ENCODE results near the gene PLCL1. TPM values are rescaled to one million over a fixed set of nuclear protein-coding genes. Genes with fewer than 3 reads are reported as not detected.
A peak's percentile ranks its signal among the peaks of the same experiment; 100 is the strongest.

Gene PLCL1
- polyA plus RNA-seq, 6 donors from 2014 or later: 0.05 to 0.25 (median 0.11) TPM; not detected in 3

DNA sequence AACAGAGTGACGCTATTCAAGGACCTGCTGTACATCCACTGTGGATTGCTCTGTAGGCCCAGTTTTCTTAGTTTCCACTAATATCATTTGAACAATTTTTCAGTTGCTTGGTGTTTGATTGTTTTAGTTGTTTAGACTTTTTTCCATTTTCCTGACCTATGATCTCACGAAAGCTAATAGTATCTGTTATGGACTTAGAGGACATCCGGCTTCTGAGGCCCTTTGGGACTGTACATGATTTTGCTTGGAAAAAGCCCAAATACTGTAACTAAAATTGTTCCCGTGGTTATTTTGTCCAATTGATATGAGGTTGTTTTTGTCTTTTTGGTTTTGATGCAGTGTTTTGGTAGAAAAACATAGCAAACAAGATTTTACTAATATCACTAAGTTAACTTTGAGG is 174.6 kb downstream of the PLCL1 start:
- Mint-ChIP-seq H3K9me3 (peaks cover 0 to 8% (median 1%) of the 10 kb centered on the region in 7 donors), H3K27me3 (peaks cover 0 to 5% (median 0%) of the 10 kb centered on the region in 3 donors), H3K4me3 (no peak overlapping the region), H3K27ac (no peak overlapping the region), H3K4me1 (no peaks in the 10 kb centered on the region), H3K36me3 (no peaks in the 10 kb centered on the region)
- ATAC-seq (ENCODE audit: low read depth in 2 of 2) (no peak), DNase-seq (no peak)

DNA sequence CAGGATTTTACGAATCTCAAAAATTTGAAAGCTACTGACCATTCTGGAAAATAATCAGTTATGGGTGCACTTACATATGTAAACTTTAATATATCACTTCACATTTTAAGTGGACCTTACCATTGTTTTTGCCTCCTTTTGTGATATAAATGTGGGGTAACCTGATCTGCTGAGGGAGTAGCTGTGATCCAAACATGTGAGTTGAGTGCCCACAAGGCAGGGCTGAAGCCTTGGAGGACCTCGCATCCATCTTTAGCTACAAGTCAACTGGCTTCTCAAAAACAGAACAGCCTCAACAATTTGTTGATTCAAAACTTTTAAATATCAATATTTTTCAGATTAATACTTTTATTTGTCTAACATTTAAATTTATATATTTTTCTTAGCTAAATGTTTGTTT is 178.2 kb downstream of the PLCL1 start:
- ATAC-seq (ENCODE audit: low read depth in 2 of 2) (no peak), DNase-seq (no peak)
- H3K4me1 Mint-ChIP-seq: no peaks in the 10 kb centered on the region
- H3K27ac Mint-ChIP-seq: peak overlapping the region in 1 of 6 donors; percentile 88
- no peaks in the 10 kb centered on the region for H3K27me3 Mint-ChIP-seq
- H3K9me3 Mint-ChIP-seq: peaks cover 0 to 1% (median 0%) of the 10 kb centered on the region in 7 donors
- H3K4me3 Mint-ChIP-seq: no peak overlapping the region
- no peaks in the 10 kb centered on the region for H3K36me3 Mint-ChIP-seq

DNA sequence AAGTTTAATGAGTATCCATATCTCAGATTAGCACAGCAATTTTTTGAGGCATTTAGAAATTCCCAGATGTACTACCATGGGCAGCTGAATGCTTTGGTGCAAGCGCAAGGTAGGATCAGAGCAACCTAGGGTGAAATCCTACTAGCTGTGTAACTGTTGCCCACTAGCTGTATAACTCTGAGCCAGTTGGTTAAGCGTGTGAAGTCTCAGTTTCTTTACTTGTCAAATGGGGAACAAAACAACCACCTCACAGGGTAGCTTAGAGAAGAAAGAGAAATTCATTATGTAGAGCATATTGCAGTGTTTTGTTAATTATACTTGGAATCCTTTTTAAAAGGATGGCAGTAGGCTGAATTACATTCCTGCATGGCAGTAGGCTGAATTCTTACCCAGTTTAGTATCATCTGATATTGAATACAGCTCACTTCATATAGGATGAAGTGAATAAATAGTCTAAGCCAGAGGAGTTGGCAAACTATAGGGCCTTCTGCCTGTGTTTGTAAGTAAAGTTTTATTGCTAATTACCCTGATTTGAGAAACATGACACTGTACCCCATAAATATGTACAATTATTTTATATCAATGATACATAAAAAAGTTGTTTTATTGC is 180.7 kb downstream of the PLCL1 start:
- H3K36me3 Mint-ChIP-seq: no peaks in the 10 kb centered on the region
- H3K27ac Mint-ChIP-seq: no peak overlapping the region
- no peaks in the 10 kb centered on the region for H3K27me3 Mint-ChIP-seq
- no peak overlapping the region for H3K4me3 Mint-ChIP-seq
- DNase-seq (no peak), ATAC-seq (ENCODE audit: low read depth in 2 of 2) (no peak)
- H3K4me1 Mint-ChIP-seq: no peaks in the 10 kb centered on the region
- H3K9me3 Mint-ChIP-seq: peaks cover 0 to 5% (median under 1%) of the 10 kb centered on the region in 7 donors

DNA sequence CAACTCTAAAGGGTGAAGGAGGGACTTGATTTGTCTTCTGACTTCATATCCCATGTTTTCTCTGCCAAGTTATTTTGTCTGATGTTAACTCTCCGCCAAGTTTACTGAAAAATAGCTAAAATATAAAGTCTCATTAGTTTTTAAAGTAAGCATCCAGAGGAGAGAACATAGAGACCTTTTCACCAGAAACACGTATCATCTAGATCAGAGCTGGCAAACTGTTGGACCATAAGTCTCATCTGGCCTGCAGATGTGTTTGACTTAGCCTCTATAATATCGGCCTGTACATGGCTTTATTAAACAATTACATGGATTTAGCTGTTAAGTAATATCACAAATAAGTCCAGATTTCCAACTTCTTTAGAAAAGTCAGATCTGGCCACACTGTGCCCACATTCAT is 182.6 kb downstream of the PLCL1 start:
- Mint-ChIP-seq H3K9me3 (peaks cover 0 to 18% (median 4%) of the 10 kb centered on the region in 7 donors), H3K27me3 (no peaks in the 10 kb centered on the region), H3K27ac (no peak overlapping the region), H3K4me1 (no peaks in the 10 kb centered on the region), H3K4me3 (no peak overlapping the region), H3K36me3 (no peaks in the 10 kb centered on the region)
- DNase-seq (no peak), ATAC-seq (ENCODE audit: low read depth in 2 of 2) (no peak)

DNA sequence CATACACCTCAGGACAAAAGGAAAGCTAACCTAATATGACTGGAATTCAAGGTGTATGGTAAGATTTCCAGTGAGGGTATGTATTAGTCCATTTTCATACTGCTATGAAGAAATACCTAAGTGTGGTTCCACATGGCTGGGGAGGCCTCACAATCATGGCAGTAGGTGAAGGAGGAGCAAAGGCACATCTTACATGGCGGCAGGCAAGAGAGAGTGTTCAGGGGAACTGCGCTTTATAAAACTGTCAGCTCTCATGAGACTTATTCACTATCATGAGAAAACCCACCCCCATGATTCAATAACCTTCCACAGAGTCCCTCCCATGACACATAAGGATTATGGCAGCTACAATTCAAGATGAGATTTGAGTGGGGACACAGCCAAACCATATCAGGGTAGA is 186.0 kb downstream of the PLCL1 start:
- no peaks in the 10 kb centered on the region for H3K36me3 Mint-ChIP-seq
- no peaks in the 10 kb centered on the region for H3K4me1 Mint-ChIP-seq
- peaks cover 2 to 18% (median 6%) of the 10 kb centered on the region in 7 donors for H3K9me3 Mint-ChIP-seq
- H3K4me3 Mint-ChIP-seq: peak overlapping the region in 1 of 8 donors; percentile 7
- H3K27ac Mint-ChIP-seq: no peak overlapping the region
- DNase-seq (no peak), ATAC-seq (ENCODE audit: low read depth in 2 of 2) (no peak)
- H3K27me3 Mint-ChIP-seq: peaks cover 0 to 13% (median 0%) of the 10 kb centered on the region in 3 donors

DNA sequence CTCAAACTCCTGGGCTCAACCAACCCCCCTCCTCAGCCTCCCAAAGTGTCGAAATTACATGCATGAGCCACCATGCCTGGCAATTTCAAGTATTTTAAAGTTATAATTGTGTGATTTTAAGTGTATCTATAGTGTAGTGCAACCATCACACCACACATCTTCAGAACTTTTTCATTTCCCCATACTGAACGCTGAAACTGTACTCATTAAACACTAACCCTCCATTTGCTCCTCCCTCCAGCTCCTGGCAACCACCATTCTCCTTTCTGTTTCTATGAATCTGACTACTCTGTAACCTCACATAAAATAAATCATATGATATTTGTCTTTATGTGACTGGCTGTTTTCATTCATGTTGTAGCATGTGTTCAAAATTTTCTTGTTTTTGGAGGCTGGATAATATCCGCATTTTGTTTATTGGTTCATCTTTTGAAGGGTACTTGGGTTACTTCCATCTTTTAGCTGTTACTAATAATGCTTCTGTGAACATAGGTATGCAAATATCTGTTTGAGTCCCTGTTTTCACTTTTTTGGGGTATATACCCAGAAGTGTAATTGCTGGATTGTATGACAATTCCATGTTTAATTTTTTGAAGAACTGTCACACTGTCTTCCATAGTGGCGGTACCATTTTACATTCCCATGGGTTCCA is 188.2 kb downstream of the PLCL1 start:
- Mint-ChIP-seq H3K9me3 (peaks cover 2 to 18% (median 6%) of the 10 kb centered on the region in 7 donors), H3K4me3 (no peak overlapping the region), H3K36me3 (no peaks in the 10 kb centered on the region), H3K4me1 (no peaks in the 10 kb centered on the region), H3K27ac (no peak overlapping the region), H3K27me3 (peaks cover 0 to 19% (median 0%) of the 10 kb centered on the region in 3 donors)
- DNase-seq (no peak), ATAC-seq (ENCODE audit: low read depth in 2 of 2) (no peak)

DNA sequence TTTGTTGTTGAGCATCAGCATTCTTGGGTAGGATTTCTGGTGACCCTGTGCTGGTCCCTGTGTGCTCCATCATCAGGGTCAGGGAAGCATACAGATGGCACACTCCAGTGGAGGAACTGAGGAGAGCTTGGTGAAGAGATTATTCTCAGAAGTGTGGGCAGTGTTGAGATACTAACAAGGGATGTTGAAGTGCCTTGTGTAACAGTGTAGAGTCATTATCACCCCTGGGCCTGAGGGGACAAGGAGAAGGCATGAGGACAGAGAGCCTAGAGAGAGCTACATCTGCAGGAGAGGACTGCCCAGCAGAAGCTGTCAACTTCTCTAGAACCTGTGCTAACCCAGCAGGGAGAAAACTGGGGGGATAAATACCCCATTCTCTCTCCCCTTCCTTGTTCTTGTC is 189.0 kb downstream of the PLCL1 start:
- H3K4me1 Mint-ChIP-seq: no peaks in the 10 kb centered on the region
- ATAC-seq (ENCODE audit: low read depth in 2 of 2) (no peak), DNase-seq (no peak)
- H3K9me3 Mint-ChIP-seq: peaks cover 2 to 18% (median 6%) of the 10 kb centered on the region in 7 donors
- H3K27me3 Mint-ChIP-seq: peaks cover 0 to 19% (median 0%) of the 10 kb centered on the region in 3 donors
- no peak overlapping the region for H3K27ac Mint-ChIP-seq
- no peak overlapping the region for H3K4me3 Mint-ChIP-seq
- H3K36me3 Mint-ChIP-seq: no peaks in the 10 kb centered on the region

DNA sequence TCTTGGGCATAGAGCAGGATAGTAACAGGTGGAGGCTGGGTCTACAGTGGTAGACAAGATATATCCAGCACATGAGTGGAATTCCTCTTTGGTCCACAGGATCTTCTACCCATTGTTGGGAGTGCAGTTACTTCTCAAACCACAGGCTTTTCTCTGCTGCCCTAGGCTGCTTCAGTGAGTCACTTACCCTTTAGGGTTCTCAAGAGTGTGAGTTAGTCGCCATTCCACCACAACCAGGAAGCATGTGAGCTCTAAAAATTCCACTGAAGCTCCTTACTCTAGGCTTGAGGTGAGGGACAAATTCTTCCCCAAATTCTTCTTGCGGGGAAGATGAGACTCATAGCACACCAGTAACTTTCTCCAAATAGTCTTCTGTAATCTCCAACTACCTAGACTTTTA is 189.4 kb downstream of the PLCL1 start:
- no peak for ATAC-seq (ENCODE audit: low read depth in 2 of 2)
- H3K4me1 Mint-ChIP-seq: no peaks in the 10 kb centered on the region

DNA sequence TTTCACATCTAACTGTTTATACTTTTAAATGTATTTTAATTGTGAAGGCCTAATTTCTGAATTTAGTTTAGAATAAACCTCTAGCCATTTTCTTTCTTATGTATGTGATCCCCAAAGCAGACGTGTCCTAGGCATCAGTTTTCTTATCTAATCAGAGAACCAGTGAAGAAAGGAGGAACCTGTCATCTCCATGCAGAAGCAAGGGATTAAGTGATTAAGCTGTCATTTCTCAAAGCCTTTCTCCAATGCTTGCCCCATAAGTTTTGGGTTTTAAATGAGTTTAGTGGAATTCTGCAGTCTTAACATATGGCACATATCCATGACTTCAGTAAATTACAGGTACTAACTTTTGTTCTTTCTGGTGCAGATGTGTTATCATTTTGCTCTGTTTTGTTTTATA is 190.4 kb downstream of the PLCL1 start:
- ATAC-seq (ENCODE audit: low read depth in 2 of 2): no peak
- Mint-ChIP-seq H3K27me3 (peaks cover 0 to 19% (median 0%) of the 10 kb centered on the region in 3 donors), H3K36me3 (no peaks in the 10 kb centered on the region), H3K27ac (no peak overlapping the region), H3K4me3 (no peak overlapping the region), H3K9me3 (peaks cover 2 to 17% (median 6%) of the 10 kb centered on the region in 7 donors), H3K4me1 (no peaks in the 10 kb centered on the region)
- no peak for DNase-seq

More for the DNA sequence above, 189.4 kb downstream of the PLCL1 start:
- H3K9me3 Mint-ChIP-seq: peaks cover 2 to 18% (median 6%) of the 10 kb centered on the region in 7 donors
- no peaks in the 10 kb centered on the region for H3K36me3 Mint-ChIP-seq
- H3K4me3 Mint-ChIP-seq: no peak overlapping the region
- H3K27ac Mint-ChIP-seq: no peak overlapping the region
- no peak for DNase-seq
- H3K27me3 Mint-ChIP-seq: peaks cover 0 to 19% (median 0%) of the 10 kb centered on the region in 3 donors

DNA sequence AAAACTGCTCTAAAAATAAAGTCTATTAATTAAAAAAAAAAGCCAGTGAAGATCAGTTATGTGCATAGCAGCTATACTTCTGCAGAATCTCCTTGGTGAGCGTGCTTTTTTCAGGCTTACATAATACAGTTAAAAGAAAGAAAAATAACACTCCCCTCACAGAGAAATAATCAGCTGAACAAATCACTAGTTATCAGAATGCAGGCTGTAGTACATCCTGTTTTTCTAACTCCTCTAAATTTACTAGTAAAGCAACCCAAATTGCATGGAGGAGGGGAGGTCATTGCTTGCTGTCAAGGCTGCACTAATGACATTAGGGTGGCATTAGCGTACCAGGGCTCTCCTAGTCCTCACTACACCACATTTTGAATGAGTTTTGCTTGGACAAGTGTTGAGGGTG is 192.2 kb downstream of the PLCL1 start:
- no peak for ATAC-seq (ENCODE audit: low read depth in 2 of 2)
- DNase-seq: no peak
- Mint-ChIP-seq H3K27ac (no peak overlapping the region), H3K36me3 (no peaks in the 10 kb centered on the region), H3K27me3 (peaks cover 0 to 19% (median 0%) of the 10 kb centered on the region in 3 donors), H3K4me3 (no peak overlapping the region), H3K9me3 (peaks cover 0 to 8% (median 3%) of the 10 kb centered on the region in 7 donors), H3K4me1 (no peaks in the 10 kb centered on the region)

DNA sequence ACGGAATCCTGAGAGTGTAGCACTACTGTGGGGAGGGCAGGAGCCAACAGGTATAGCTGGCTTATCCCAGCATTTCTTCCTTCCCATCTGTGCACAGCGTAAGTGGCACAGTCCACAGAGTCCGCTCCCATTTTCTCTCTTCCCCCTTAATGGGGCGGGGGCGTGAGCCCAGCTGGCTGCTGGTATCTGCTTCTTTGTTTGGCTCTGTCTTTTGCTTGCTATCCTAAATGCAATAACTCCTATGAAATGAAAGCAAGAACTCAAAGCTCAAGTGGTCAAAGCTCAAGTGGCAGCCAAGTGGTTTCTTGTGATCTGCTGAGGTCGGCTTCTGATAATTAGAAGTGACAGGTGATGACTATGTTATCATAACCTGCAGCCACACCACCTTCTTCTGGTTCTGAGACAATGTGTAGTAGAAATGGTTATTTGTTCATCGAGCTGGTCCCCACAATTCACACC is 192.7 kb downstream of the PLCL1 start:
- DNase-seq (no peak), ATAC-seq (ENCODE audit: low read depth in 2 of 2) (no peak)
- Mint-ChIP-seq H3K36me3 (no peaks in the 10 kb centered on the region), H3K4me1 (no peaks in the 10 kb centered on the region), H3K9me3 (peaks cover 0 to 8% (median 3%) of the 10 kb centered on the region in 7 donors), H3K27ac (no peak overlapping the region), H3K4me3 (no peak overlapping the region), H3K27me3 (peaks cover 0 to 19% (median 0%) of the 10 kb centered on the region in 3 donors)

DNA sequence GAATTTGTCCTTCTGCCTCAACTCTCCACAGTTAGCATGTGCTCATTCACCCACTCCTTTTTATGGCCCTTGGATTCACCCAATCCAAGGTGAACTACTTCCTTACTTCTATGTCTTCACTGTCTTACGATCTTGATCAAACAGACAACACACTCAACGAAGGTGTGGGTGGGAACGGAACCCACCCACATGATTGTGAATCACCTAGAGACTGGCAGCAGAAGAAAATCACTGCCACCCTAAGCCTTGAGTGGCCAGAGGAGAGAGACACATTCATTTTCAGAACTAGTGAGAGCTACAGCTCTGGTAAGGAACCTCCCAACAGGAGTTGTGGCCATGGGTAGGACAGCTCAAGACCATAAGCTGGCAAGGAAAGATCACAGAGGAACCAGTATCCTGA is 194.3 kb downstream of the PLCL1 start:
- Mint-ChIP-seq H3K4me3 (no peak overlapping the region), H3K27ac (no peak overlapping the region), H3K36me3 (no peaks in the 10 kb centered on the region), H3K9me3 (peaks cover 0 to 2% (median 0%) of the 10 kb centered on the region in 7 donors), H3K27me3 (peaks cover 0 to 10% (median 0%) of the 10 kb centered on the region in 3 donors), H3K4me1 (no peaks in the 10 kb centered on the region)
- ATAC-seq (ENCODE audit: low read depth in 2 of 2) (no peak), DNase-seq (no peak)

DNA sequence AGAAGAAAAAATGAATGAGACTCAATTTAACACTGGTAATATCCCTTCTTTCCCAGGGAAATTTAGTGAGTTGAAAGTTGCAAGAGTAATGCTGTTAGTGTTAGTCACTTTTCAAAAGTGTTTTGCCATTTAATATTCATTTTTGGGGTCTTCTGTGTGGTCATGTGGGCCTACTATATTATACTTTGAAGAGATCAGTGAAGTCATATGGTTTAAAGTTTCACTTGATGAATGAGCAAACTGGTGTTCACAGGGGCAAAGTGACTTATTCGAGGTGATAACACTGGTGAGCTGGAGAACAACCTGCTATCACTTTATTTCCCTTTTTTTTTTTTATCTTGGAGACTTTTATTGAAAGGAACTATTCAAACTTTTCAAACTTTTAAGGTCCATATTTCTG is 196.0 kb downstream of the PLCL1 start:
- Mint-ChIP-seq H3K27me3 (peaks cover 0 to 5% (median 0%) of the 10 kb centered on the region in 3 donors), H3K27ac (no peak overlapping the region), H3K4me1 (no peaks in the 10 kb centered on the region), H3K36me3 (no peaks in the 10 kb centered on the region), H3K9me3 (peaks cover 0 to 2% (median 0%) of the 10 kb centered on the region in 7 donors), H3K4me3 (no peak overlapping the region)
- DNase-seq: no peak
- ATAC-seq (ENCODE audit: low read depth in 2 of 2): no peak

DNA sequence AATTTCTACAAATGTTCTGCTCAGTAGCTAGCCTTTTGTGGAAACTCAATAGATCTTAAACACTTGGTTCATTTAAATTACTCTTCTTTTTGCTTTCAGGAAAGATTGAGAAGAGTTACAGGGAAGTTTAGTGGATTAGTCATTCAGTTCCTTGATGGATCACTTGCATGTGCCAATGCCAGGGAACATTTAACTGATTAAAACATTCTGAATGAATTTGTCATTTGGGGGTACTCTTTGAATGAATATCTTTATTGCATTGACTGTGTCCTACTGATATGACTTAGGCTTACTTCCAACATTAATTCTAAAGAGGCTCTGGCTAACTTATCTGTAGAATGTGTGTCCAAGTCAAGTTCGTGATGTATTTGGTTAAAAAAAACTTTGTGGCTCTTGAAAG is 199.8 kb downstream of the PLCL1 start:
- no peak overlapping the region for H3K27ac Mint-ChIP-seq
- no peak for DNase-seq
- no peaks in the 10 kb centered on the region for H3K27me3 Mint-ChIP-seq
- H3K4me3 Mint-ChIP-seq: no peak overlapping the region
- H3K4me1 Mint-ChIP-seq: no peaks in the 10 kb centered on the region
- no peak for ATAC-seq (ENCODE audit: low read depth in 2 of 2)
- peaks cover 0 to 3% (median 0%) of the 10 kb centered on the region in 7 donors for H3K9me3 Mint-ChIP-seq
- no peaks in the 10 kb centered on the region for H3K36me3 Mint-ChIP-seq
